Progenitor cell of endocrine pancreas (in vitro differentiated cells): Measurements from ENCODE around the gene ZNRF3. TPM values are rescaled to one million over a fixed set of nuclear protein-coding genes. Genes with fewer than 3 reads are reported as not detected.

Source experiments
- DNase-seq: peaks from one replicate; pipeline ENCODE4 v3.0.0; 2021; ENCODE audit warnings: low spot score; ENCODE audit not compliant: unreplicated experiment
- H3K27ac Mint-ChIP-seq: 2 replicates; pipeline ENCODE4 v1.8.0; 2021; ENCODE audit warnings: mild to moderate bottlenecking, moderate library complexity, mixed read lengths
- H3K27me3 Mint-ChIP-seq: 2 replicates; pipeline ENCODE4 v1.8.0; 2021; ENCODE audit warnings: mixed read lengths
- H3K36me3 Mint-ChIP-seq: 2 replicates; pipeline ENCODE4 v1.8.0; 2022; ENCODE audit warnings: mixed read lengths; ENCODE audit not compliant: insufficient read depth
- H3K4me1 Mint-ChIP-seq: 2 replicates; pipeline ENCODE4 v1.8.0; 2021; ENCODE audit warnings: low read depth, mixed read lengths
- H3K4me3 Mint-ChIP-seq: 2 replicates; pipeline ENCODE4 v1.8.0; 2021; ENCODE audit warnings: low read depth, mild to moderate bottlenecking, moderate library complexity, mixed read lengths
- H3K9me3 Mint-ChIP-seq: 2 replicates; pipeline ENCODE4 v1.8.0; 2021; ENCODE audit warnings: low read depth, mixed read lengths
- CTCF ChIP-seq: fragments of 200-600 bp; sonication (generic); IDR thresholded peaks from one replicate; pipeline ENCODE4 v1.5.0; 2021; ENCODE audit warnings: antibody characterized with exemption, mild to moderate bottlenecking; ENCODE audit not compliant: unreplicated experiment
- total RNA-seq: library from RNA; stranded (reverse); gene quantifications from 2 replicates; pipeline ENCODE4 v1.2.1, GENCODE V29; 2021

ZNRF3 gene
- total RNA-seq, 1 donor from 2014 or later, result 7.5 TPM

DNA sequence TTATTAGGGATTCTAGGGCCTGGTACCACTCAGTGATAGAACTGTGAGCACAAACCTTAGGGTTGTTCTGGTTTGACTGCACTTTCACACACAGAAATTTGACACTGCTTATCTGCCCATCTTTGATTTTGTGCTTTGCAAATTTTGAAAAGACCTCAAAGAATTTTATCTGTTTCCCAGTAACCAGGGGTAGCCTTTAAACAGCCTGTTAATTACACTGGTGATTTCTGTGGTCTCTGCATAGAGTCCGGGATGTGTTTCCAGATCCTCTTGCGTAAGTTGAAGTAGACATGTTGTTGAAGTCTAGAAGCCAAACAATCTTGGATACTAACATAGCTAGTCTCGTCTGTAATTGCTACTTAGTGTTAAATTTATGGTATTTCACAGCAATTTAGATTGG is 103.0 kb downstream of the ZNRF3 start:
- H3K4me3 Mint-ChIP-seq, result no peak overlapping the region
- no peak for DNase-seq
- no peak for TF ChIP-seq CTCF
- no peak overlapping the region for H3K27ac Mint-ChIP-seq
- H3K9me3 Mint-ChIP-seq, result no peaks in the 10 kb centered on the region
- H3K27me3 Mint-ChIP-seq, result no peaks in the 10 kb centered on the region
- H3K36me3 Mint-ChIP-seq, result peaks cover 1% of the 10 kb centered on the region
- H3K4me1 Mint-ChIP-seq, result peaks cover 17% of the 10 kb centered on the region

DNA sequence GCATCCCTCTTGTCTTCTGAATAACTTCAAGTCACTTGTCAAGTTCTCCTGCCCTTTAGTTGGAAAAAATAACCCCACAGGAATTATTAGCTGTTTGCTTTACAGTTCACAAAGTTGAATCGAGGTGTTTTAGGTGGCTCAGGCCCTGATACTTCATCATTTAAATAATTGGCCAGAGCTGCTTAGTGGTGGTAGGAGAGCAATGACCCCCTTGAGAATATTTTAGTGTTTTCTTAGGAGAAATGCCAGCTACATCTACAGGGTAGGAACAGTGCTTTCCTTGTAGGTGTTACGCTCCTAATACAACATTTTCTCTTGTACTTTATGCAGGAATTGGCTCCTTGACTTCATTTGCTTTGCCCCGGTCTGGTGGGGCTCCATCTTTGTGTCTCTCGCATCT is 105.1 kb downstream of the ZNRF3 start:
- Mint-ChIP-seq H3K4me1 (peaks cover 9% of the 10 kb centered on the region), H3K27me3 (no peaks in the 10 kb centered on the region), H3K27ac (no peak overlapping the region), H3K36me3 (peaks cover 3% of the 10 kb centered on the region), H3K9me3 (no peaks in the 10 kb centered on the region), H3K4me3 (no peak overlapping the region)
- no peak for DNase-seq
- no peak for TF ChIP-seq CTCF

GRCh38 chr22:28989035-28989464 is 105.7 kb downstream of the ZNRF3 start:
- Mint-ChIP-seq H3K36me3 (peaks cover 3% of the 10 kb centered on the region), H3K4me3 (no peak overlapping the region), H3K27ac (no peak overlapping the region), H3K27me3 (no peaks in the 10 kb centered on the region), H3K4me1 (peaks cover 7% of the 10 kb centered on the region), H3K9me3 (no peaks in the 10 kb centered on the region)
- DNase-seq, result no peak
- no peak for TF ChIP-seq CTCF

GRCh38 chr22:28989484-28989883 is 106.1 kb downstream of the ZNRF3 start:
- Mint-ChIP-seq H3K4me1 (peaks cover 5% of the 10 kb centered on the region), H3K27me3 (no peaks in the 10 kb centered on the region), H3K4me3 (no peak overlapping the region), H3K9me3 (no peaks in the 10 kb centered on the region), H3K27ac (no peak overlapping the region), H3K36me3 (peaks cover 4% of the 10 kb centered on the region)
- TF ChIP-seq CTCF, result no peak
- DNase-seq, result no peak

GRCh38 chr22:28989912-28990311 is 106.5 kb downstream of the ZNRF3 start:
- peaks cover 4% of the 10 kb centered on the region for H3K36me3 Mint-ChIP-seq
- DNase-seq, result no peak
- H3K27ac Mint-ChIP-seq, result no peak overlapping the region
- peaks cover 5% of the 10 kb centered on the region for H3K4me1 Mint-ChIP-seq
- H3K9me3 Mint-ChIP-seq, result no peaks in the 10 kb centered on the region
- H3K4me3 Mint-ChIP-seq, result no peak overlapping the region
- no peak for TF ChIP-seq CTCF
- no peaks in the 10 kb centered on the region for H3K27me3 Mint-ChIP-seq
